Neural progenitor cell (in vitro differentiated cells): Measurements from ENCODE around the gene MACO1.

Experiments used
- EZH2 ChIP-seq: fragments of 200-600 bp; sonication (generic); IDR thresholded peaks from 2 replicates; pipeline ENCODE4 v1.6.1; 2017; ENCODE audit warnings: antibody characterized with exemption, mild to moderate bottlenecking, moderate library complexity
- TF ChIP-seq, protein P1 (sequence below): fragments of 200-600 bp; sonication (generic); IDR thresholded peaks from 2 replicates; pipeline ENCODE4 v1.5.1; 2017; ENCODE audit warnings: antibody characterized with exemption, mild to moderate bottlenecking

- TF ChIP-seq, protein P1, sequence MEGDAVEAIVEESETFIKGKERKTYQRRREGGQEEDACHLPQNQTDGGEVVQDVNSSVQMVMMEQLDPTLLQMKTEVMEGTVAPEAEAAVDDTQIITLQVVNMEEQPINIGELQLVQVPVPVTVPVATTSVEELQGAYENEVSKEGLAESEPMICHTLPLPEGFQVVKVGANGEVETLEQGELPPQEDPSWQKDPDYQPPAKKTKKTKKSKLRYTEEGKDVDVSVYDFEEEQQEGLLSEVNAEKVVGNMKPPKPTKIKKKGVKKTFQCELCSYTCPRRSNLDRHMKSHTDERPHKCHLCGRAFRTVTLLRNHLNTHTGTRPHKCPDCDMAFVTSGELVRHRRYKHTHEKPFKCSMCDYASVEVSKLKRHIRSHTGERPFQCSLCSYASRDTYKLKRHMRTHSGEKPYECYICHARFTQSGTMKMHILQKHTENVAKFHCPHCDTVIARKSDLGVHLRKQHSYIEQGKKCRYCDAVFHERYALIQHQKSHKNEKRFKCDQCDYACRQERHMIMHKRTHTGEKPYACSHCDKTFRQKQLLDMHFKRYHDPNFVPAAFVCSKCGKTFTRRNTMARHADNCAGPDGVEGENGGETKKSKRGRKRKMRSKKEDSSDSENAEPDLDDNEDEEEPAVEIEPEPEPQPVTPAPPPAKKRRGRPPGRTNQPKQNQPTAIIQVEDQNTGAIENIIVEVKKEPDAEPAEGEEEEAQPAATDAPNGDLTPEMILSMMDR, result no peak
- no peak for TF ChIP-seq EZH2
Observed at GRCh38 chr1:25484096-25484495, 53.4 kb downstream of the MACO1 start.
